Measurements from ENCODE around the gene PHLDB3. TPM values are rescaled to one million over a fixed set of nuclear protein-coding genes. Genes with fewer than 3 reads are reported as not detected.

PHLDB3 gene
- polyA plus RNA-seq, 1 of the 3 experiments (the other 2 are of a cell fraction): 15.6 TPM

- peak overlapping the region; percentile 59 to 63 for H3K4me3 ChIP-seq (ENCODE audit: low read depth in 2 of 2, low read length in 1 of 2)
- H3K4me2 ChIP-seq: peak overlapping the region; percentile 78
- peaks cover 5 to 11% of the 10 kb centered on the region in 2 experiments for H3K36me3 ChIP-seq (replicated peaks in 1 of 2; ENCODE audit: control insufficient read depth in 1 of 2, insufficient read depth in 2 of 2, low read length in 1 of 2)
- H3K9me2 ChIP-seq: no peaks in the 10 kb centered on the region
- no peak for TF ChIP-seq RFX5 (IDR thresholded peaks at IDR 0.05; ENCODE audit: low read length)
- peak; percentile 21; the same call in 1 of the 2 replicates for TF ChIP-seq RCOR1 (IDR thresholded peaks at IDR 0.05; ENCODE audit: low read length)
- TF ChIP-seq PBX3 (IDR thresholded peaks at IDR 0.05): peak; percentile 53
- TF ChIP-seq ZBTB33 (IDR thresholded peaks at IDR 0.05; ENCODE audit: borderline replicate concordance, low read depth): no peak
- no peak for TF ChIP-seq RAD21 (IDR thresholded peaks at IDR 0.05; ENCODE audit: low read length)
- no peak for TF ChIP-seq EP300 (IDR thresholded peaks at IDR 0.05; ENCODE audit: borderline replicate concordance in 1 of 2, low read depth in 1 of 2, low read length in 1 of 2)
- peak; percentile 55 for TF ChIP-seq NRF1 (IDR thresholded peaks at IDR 0.05; ENCODE audit: low read depth, low read length)
- TF ChIP-seq MXI1 (IDR thresholded peaks at IDR 0.05; ENCODE audit: low read depth, low read length): 0 out of 2 replicates have a peak, but pooled peaks have one; percentile 1
- TF ChIP-seq CHD2 (IDR thresholded peaks at IDR 0.05; ENCODE audit: low read length, partially characterized antibody): no peak
- TF ChIP-seq USF2 (IDR thresholded peaks at IDR 0.05; ENCODE audit: borderline replicate concordance, low read depth, low read length): no peak
- 0 out of 2 replicates have a peak, but pooled peaks have one; percentile 12 for TF ChIP-seq TAF1 (IDR thresholded peaks at IDR 0.05; ENCODE audit: borderline replicate concordance, low read depth, low read length)
- H3K9me3 ChIP-seq: no peaks in the 10 kb centered on the region
- no peaks in the 10 kb centered on the region for H3K27me3 ChIP-seq (ENCODE audit: insufficient read depth)
- H3K27ac ChIP-seq (ENCODE audit: low read depth in 2 of 2, low read length in 1 of 2): peak overlapping the region; percentile 78 to 95
- H3F3A ChIP-seq (replicated peaks; ENCODE audit: insufficient read depth): peaks cover 23% of the 10 kb centered on the region
- peak overlapping the region; percentile 74 for H2AFZ ChIP-seq (ENCODE audit: low read depth)
- whole genome bisulfite sequencing (ENCODE audit: low lambda C conversion rate): 0% methylated on average over 20 of the region's 41 CpGs
- H3K9ac ChIP-seq: peak overlapping the region; percentile 56; the same call in 1 of the 2 replicates
- no peaks in the 10 kb centered on the region for H4K20me1 ChIP-seq (ENCODE audit: insufficient read depth)
- H3K79me2 ChIP-seq (ENCODE audit: insufficient read depth): no peaks in the 10 kb centered on the region
- ChIA-PET POLR2A (interaction anchor here (1.1 to 1.2 kb wide), 3 partner anchors 47 to 134 kb away, joined by 3 to 6 read pairs (median 3); no protein-coding TSS in a partner anchor), CTCF (interaction anchor here (1.7 to 24.7 kb wide), 4 partner anchors 15 to 94 kb away, joined by 6 to 632 read pairs (median 32); no protein-coding TSS in a partner anchor)
- peaks cover 0 to 10% of the 10 kb centered on the region in 2 experiments; a peak in 1 of 4 replicates for H3K4me1 ChIP-seq (ENCODE audit: control insufficient read depth in 1 of 2, insufficient read depth in 2 of 2, low read depth in 1 of 2, low read length in 1 of 2)
- DNase-seq: peak; percentile 97
Measured at GRCh38 chr19:43533546-43534304, 29.2 kb upstream of the PHLDB3 start.

Measured in SK-N-SH (cell line).